Fibroblast of the aortic adventitia (primary cell): Measurements from ENCODE around the gene GPBP1L1. TPM values are rescaled to one million over a fixed set of nuclear protein-coding genes. Genes with fewer than 3 reads are reported as not detected.
A peak's percentile ranks its signal among the peaks of the same experiment; 100 is the strongest.

Experiments used
- DNase-seq: peaks from one replicate; pipeline ENCODE4 v3.0.0-alpha.2; 2010; ENCODE audit warnings: low read depth
- H3K4me3 ChIP-seq: 2 replicates; pipeline ENCODE4 v1.5.1; 2011; ENCODE audit warnings: low read depth, mild to moderate bottlenecking, control low read depth, low read length, moderate library complexity
- total RNA-seq: library from RNA; depleted of rRNA; stranded (reverse); fragments of >200 nt; gene quantifications from 2 replicates; pipeline ENCODE4 v1.2.3, GENCODE V29; 2012; ENCODE audit warnings: low replicate concordance
- TF ChIP-seq, protein P1 (sequence below): IDR thresholded peaks from 2 replicates; pipeline ENCODE4 v1.5.1; 2011; ENCODE audit warnings: mild to moderate bottlenecking, low read length, control low read depth, inconsistent platforms; ENCODE audit not compliant: insufficient read depth

The GPBP1L1 gene
- total RNA-seq, 1 donor: 119 TPM

DNA sequence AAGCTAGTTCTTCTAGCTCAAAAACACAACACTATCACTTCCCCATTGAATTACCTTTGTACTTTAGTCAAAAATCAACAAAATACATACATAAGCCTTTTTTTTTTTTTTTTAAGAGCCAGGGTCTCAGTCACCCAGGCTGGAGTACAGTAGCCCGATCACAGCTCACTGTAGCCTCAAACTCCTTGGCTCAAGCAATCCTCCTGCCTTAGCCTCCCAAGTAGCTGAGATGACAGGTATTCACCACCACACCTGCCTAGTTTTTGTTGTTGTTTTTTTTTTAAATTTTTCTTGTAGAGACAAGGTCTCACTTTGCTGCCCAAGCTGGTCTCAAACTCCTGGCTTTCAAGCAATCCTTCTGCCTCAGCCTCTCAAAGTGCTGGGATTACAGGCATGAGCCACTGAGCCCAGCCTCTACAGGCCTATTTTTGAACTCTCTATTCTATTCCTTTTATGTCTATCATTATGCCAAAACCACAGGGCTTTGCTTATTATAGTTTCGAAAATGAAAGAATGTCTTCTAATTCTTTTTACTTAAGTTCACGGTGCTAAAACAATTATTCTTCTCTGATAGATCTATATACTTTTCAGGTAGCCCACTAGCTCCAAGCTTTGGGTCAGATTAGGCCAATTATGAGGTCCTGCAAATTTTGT lies 29.6 kb downstream of the GPBP1L1 start:
- H3K4me3 ChIP-seq: no peak overlapping the region
- no peak for DNase-seq
- TF ChIP-seq, protein P1, sequence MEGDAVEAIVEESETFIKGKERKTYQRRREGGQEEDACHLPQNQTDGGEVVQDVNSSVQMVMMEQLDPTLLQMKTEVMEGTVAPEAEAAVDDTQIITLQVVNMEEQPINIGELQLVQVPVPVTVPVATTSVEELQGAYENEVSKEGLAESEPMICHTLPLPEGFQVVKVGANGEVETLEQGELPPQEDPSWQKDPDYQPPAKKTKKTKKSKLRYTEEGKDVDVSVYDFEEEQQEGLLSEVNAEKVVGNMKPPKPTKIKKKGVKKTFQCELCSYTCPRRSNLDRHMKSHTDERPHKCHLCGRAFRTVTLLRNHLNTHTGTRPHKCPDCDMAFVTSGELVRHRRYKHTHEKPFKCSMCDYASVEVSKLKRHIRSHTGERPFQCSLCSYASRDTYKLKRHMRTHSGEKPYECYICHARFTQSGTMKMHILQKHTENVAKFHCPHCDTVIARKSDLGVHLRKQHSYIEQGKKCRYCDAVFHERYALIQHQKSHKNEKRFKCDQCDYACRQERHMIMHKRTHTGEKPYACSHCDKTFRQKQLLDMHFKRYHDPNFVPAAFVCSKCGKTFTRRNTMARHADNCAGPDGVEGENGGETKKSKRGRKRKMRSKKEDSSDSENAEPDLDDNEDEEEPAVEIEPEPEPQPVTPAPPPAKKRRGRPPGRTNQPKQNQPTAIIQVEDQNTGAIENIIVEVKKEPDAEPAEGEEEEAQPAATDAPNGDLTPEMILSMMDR: no peak

DNA sequence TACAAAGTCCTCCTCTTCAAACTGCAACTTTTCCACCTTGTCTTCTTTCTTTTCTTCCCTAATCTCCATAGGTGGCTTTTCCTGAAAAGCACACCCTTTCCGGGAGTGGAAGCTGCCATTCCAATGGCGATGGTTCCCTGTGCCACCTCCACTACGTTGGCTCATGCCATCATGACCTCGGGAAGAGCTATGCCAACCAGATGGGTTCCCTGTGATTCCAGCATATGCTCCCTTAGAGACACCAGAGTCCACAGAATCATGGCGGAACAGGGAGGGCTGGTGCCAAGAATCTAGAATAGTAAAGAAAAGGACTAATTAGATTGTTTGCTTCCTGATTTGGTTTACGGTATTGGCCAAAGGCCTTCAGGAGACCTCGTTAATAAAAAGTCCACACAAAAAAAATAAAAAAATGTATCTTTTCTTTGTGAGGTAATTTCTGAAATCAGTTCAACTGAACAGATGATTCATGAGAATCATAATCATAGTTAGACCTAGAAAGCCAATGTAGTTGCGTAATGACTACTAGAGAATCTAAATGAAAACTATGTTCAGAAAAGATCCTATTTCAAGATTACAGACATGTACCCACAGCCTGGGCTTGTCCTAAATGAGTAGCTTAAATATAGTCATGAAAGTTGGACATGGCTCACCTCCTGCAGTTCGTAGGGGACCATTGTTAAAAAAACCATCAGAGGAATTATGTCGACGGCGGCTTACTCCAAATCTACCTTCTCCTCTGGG lies 31.6 kb downstream of the GPBP1L1 start:
- DNase-seq: peak; percentile 55
- TF ChIP-seq, protein P1: no peak
- no peak overlapping the region for H3K4me3 ChIP-seq

DNA sequence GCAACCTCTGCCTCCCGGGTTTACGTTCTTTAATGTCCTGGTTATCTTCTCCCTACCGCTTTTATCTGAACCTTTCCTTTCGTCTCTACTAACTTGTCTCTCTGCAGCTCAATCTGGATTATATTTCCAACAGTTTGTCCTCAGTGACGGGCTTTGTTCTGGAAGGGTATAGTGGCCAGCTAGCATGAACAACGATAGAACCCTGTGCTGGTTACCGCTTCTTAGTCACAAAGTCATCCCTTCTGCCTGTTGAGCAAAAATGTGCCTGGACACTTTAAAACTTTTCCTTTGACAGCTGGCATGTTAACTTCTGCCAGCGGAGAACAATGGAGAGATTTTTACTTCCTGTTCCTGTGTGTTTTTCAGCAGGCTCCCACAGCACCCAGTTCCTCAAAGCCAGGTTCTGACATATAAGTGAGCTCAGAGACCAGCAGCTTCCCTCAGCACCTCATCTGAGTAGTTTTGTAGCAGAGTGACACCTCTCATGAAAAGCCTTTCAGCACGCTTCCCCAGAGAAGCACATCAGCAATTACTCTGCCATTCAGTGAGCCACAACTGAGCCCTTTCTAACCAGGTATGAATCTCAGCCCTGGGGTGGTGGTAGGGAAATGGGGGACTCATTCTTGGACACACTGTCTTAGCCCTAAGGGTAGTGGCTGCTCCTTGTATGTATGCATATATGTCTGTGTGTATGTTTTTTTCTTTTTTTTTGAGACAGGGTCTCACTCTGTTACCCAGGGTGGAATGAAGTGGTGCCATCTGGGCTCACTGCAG lies 38.9 kb downstream of the GPBP1L1 start:
- TF ChIP-seq, protein P1: no peak
- DNase-seq: peak; percentile 65
- H3K4me3 ChIP-seq: no peak overlapping the region

DNA sequence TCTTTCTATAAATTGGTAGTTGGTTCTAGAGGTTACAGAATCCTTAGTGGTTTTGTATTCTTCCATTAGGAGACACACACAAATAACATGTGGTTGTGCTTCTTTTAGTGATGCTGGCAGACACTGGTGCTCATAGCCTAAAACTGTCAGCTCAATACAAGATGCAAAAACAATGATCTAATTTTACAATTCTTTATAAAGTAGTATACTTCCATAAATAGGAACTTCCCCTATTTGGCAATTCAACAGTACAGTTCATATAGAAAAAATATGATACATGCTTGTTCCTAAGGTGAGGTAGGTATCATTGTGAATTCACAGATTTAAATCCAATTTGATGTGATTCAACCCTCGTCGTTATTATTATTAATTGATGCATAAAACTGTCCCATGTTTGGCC lies 41.7 kb downstream of the GPBP1L1 start:
- H3K4me3 ChIP-seq: no peak overlapping the region
- DNase-seq: no peak
- TF ChIP-seq, protein P1: no peak

DNA sequence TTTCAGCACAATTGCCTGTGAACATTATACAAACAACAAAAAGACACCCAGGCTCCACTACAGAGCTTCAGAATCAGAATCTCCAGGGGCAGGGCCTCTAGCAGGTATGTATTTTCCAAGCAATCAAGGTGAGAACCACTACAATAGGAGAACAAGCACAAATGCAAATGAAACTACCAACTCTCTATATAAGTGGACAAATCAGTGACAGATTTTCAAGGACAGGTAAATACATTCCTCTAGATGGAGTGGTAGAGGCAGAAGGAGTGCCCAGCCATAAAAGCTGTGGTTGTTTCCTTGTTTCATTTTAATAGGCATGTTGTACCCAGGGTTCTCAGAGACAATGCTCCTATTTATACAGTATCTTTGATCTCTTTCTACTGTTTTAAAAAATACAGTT lies 42.4 kb downstream of the GPBP1L1 start:
- TF ChIP-seq, protein P1: no peak
- no peak for DNase-seq
- H3K4me3 ChIP-seq: no peak overlapping the region

DNA sequence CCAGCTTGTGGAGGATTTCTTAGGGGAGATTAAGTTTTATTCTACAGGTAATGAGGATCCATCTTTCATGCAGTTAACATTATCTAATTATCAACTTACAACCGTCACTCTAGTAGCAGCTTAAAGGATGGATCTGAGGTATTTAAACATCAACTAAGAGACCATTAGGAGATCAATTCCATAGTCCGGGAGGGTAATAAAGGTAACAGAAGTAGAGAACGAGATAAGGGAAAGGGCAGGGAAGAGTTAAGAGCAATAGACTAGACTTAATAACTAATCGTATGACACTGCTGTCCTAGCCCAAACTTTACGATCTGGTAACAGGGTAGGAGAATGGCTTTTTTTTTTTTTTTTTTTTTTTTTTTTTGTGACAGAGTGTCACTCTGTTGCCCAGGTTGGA lies 43.0 kb downstream of the GPBP1L1 start:
- TF ChIP-seq, protein P1: no peak
- no peak for DNase-seq
- H3K4me3 ChIP-seq: no peak overlapping the region
